Endothelial cell of umbilical vein (primary cell): ENCODE results near the gene ROPN1.

Experiments used
- CTCF ChIP-seq, 2 donors: IDR thresholded peaks; 1 replicate in 1 of 2; 2 replicates in 1 of 2; pipeline ENCODE4 v1.5.1; 2011; ENCODE audit warnings: low read length in 2 of 2, mild to moderate bottlenecking in 2 of 2, moderate library complexity in 2 of 2, control low read depth in 1 of 2, inconsistent platforms in 1 of 2, low read depth in 1 of 2; ENCODE audit not compliant: insufficient read depth in 1 of 2; ENCODE audit errors: extremely low read depth in 1 of 2
- EZH2 ChIP-seq: IDR thresholded peaks from 2 replicates; pipeline ENCODE4 v1.6.1; 2012; ENCODE audit warnings: borderline replicate concordance, low read depth, mild to moderate bottlenecking, moderate library complexity, low read length, inconsistent platforms; ENCODE audit not compliant: severe bottlenecking
- GATA2 ChIP-seq: IDR thresholded peaks from 2 replicates; pipeline ENCODE4 v1.7.0; 2011; ENCODE audit warnings: low read depth, mild to moderate bottlenecking, moderate library complexity, mixed read lengths, low read length; ENCODE audit not compliant: insufficient read length, insufficient read depth
- JUN ChIP-seq: IDR thresholded peaks from 2 replicates; pipeline ENCODE4 v1.6.1; 2011; ENCODE audit warnings: borderline replicate concordance, low read depth; ENCODE audit not compliant: insufficient read length, insufficient read depth
- MYC ChIP-seq: IDR thresholded peaks from one replicate; pipeline ENCODE4 v1.6.1; 2011; ENCODE audit warnings: mild to moderate bottlenecking, low read depth, low read length
- POLR2A ChIP-seq: IDR thresholded peaks from 2 replicates; pipeline ENCODE4 v1.6.1; 2012; ENCODE audit warnings: low read depth, mild to moderate bottlenecking, control low read depth, low read length
- POLR2AphosphoS5 ChIP-seq: IDR thresholded peaks from 2 replicates; pipeline ENCODE4 v1.6.1; 2012; ENCODE audit warnings: low read depth, mild to moderate bottlenecking, control low read depth, low read length, moderate library complexity; ENCODE audit not compliant: insufficient read depth

- TF ChIP-seq POLR2AphosphoS5 (no peak), CTCF (IDR thresholded peaks at IDR 0.05; ENCODE audit: extremely low read depth in 1 of 2, insufficient read depth in 1 of 2, low read depth in 1 of 2, low read length in 2 of 2) (peak; percentile 48 to 70), JUN (no peak), POLR2A (peak; percentile 16), MYC (no peak), EZH2 (no peak), GATA2 (no peak)
Measured at GRCh38 chr3:124032881-124033359, 41.0 kb upstream of the ROPN1 start.
